H7 (cell line): ENCODE measurements around the gene GALM. TPM values are rescaled to one million over a fixed set of nuclear protein-coding genes. Genes with fewer than 3 reads are reported as not detected.
"Not testable (repeated sequence)": the region's sequence is repeated elsewhere in the genome, so short reads cannot be mapped to it uniquely, and the experiment has no call there.

Experiments
- DNase-seq: peaks from one replicate; pipeline ENCODE4 v3.0.0; 2012
- H3K27me3 ChIP-seq: 2 replicates; pipeline ENCODE4 v1.6.0; 2011; ENCODE audit warnings: mild to moderate bottlenecking, low read length; ENCODE audit not compliant: control insufficient read depth, insufficient read depth
- H3K36me3 ChIP-seq: replicated peaks from 2 replicates; pipeline ENCODE4 v1.5.1; 2011; ENCODE audit warnings: low read length; ENCODE audit not compliant: control insufficient read depth, insufficient read depth
- H3K4me3 ChIP-seq: 2 replicates; pipeline ENCODE4 v1.5.1; 2011; ENCODE audit warnings: low read depth, mild to moderate bottlenecking, control low read depth, low read length, moderate library complexity; ENCODE audit not compliant: insufficient read depth
- total RNA-seq: library from RNA; depleted of rRNA; stranded (reverse); fragments of >200 nt; shearing (Covaris generic); gene quantifications from 2 replicates; pipeline ENCODE4 v1.2.3, GENCODE V29; 2014

GALM gene
- total RNA-seq, 1 experiment from 2014 or later = 25.9 TPM

- no peak for DNase-seq
- Histone ChIP-seq H3K36me3 (no peaks in the 10 kb centered on the region), H3K27me3 (no peaks in the 10 kb centered on the region), H3K4me3 (no peak overlapping the region)
These were observed 10.5 kb upstream of the GALM start for GRCh38 chr2:38655441-38655840.

DNA sequence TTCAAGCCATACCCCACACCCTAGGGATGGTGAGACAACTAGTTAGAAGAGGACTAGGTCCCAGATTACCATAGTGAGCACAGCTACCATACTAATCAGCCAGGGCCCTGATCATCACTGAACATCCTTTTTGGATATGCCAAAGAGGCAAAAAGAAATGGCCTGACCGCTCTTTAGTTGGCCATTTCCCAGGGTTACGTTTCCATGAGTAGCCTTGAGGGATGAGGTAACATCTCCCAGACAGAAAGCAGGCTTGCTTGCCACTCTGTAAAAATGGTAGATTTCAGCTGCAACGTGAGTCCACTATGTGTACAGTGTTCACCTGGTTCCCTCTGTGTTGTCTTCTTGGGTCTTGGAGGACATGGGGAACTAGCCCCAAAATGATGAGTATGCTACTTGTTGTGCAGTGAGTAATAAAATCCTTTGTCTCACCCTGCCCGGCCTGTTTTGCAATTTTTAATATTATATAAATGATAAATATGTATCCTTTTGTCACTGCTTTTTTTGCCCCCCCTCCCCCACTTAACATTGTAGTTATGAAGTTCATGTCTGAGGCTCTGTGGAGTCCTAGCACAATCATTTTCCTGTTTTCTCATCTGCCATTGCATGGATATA lies 8.9 kb upstream of the GALM start:
- Histone ChIP-seq H3K4me3 (no peak overlapping the region), H3K36me3 (no peaks in the 10 kb centered on the region), H3K27me3 (no peaks in the 10 kb centered on the region)
- no peak for DNase-seq

DNA sequence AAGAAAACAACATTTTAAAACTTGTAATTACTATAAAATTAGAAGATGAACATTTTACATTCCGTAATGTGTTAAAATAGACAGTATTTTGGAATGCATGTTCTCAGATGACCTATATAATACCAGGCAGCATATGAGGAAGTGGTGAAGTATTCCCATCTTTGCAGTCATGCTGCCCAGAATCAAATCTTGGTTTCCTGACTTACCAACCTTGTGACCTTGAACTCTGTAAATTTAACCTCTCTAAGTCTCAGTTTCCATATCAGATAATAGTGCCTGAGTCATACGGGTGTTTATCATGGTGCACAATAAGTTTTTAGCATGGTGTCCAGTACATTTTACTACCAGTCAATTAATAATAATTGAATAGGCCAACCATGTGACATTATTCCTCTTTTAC lies 7.3 kb upstream of the GALM start:
- H3K36me3 ChIP-seq = no peaks in the 10 kb centered on the region

DNA sequence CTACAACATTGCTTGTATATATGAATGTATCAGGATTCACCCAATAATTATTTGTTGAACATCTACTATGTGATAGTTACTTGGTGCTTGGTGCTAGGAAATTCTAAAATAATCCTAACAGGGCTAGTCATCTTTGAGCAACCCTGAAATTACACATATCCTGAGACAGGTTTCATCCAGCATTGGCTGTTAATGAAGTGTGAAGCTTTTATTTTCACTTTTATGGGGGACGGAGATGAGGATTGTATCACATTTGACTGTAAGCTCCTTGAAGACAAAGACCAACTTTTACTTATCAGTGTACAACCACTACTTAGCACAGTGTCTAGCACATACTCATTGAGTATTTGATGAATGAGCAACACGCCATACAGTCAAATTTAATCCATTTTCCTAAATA lies 6.8 kb upstream of the GALM start:
- no peaks in the 10 kb centered on the region for H3K27me3 ChIP-seq
- H3K4me3 ChIP-seq = no peak overlapping the region
- DNase-seq = no peak
- no peaks in the 10 kb centered on the region for H3K36me3 ChIP-seq

More for the DNA sequence above, 7.3 kb upstream of the GALM start:
- Histone ChIP-seq H3K4me3 (no peak overlapping the region), H3K27me3 (no peaks in the 10 kb centered on the region)
- DNase-seq = no peak

DNA sequence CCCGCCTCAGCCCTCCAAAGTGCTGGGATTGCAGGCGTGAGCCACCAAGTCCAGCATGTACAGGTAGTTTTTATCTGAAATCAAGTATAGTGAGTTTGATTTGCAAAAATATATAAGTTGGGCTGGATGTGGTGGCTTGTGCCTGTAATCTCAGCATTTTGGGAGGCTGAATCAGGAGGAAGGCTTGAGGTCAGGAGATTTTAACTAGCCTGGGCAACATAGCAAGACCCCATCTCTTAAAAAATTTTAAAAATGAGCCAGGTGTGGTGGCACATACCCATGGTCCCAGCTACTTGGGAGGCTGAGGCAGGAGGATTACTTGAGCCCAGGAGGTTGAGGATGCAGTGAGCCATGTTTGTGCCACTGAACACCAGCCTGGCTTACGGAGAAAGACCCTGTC lies 5.6 kb upstream of the GALM start:
- no peak overlapping the region for H3K4me3 ChIP-seq
- H3K27me3 ChIP-seq = no peaks in the 10 kb centered on the region
- H3K36me3 ChIP-seq = no peaks in the 10 kb centered on the region
- DNase-seq = no peak

GRCh38 chr2:38661306-38661705 lies 4.6 kb upstream of the GALM start:
- no peaks in the 10 kb centered on the region for H3K27me3 ChIP-seq
- no peak overlapping the region for H3K4me3 ChIP-seq
- H3K36me3 ChIP-seq = no peaks in the 10 kb centered on the region
- no peak for DNase-seq

GRCh38 chr2:38666556-38666910 lies 619 bp downstream of the GALM start:
- Histone ChIP-seq H3K4me3 (peak overlapping the region; percentile 72), H3K36me3 (no peaks in the 10 kb centered on the region), H3K27me3 (no peaks in the 10 kb centered on the region)
- DNase-seq = peak; percentile 34

GRCh38 chr2:38668092-38668491 lies 2.2 kb downstream of the GALM start:
- no peak for DNase-seq
- no peaks in the 10 kb centered on the region for H3K36me3 ChIP-seq
- H3K27me3 ChIP-seq = no peaks in the 10 kb centered on the region
- no peak overlapping the region for H3K4me3 ChIP-seq

DNA sequence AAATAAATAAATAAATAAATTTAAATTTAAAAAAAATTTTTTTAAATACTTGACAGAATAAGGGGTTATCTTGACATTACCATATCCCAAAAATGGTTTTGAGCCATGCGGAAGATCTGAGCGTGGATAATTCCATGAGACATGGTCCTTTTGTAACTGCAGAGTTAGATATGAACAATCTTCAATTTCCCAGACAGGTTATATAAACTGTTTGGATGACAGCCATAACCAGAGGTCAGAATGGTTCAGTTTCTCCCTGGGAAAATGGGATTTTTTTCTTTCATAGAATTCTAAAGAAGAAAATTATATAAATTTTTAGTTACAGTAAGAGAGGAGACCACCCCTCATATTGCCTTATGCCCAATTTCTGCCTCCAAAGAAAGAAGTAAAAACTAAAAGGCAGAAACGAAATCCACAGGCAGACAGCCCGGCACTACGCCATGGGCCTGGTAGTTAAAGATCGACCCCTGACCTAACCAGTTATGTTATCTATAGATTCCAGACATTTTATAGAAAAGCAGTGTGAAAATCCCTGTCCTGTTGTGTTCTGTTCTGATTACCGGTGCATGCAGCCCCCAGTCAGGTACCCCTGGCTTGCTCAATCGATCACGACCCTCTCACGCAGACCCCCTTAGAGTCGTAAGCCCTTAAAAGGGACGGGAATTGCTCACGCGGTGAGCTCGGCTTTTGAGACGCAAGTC lies 3.0 kb downstream of the GALM start:
- Histone ChIP-seq H3K36me3 (no peaks in the 10 kb centered on the region), H3K27me3 (no peaks in the 10 kb centered on the region), H3K4me3 (no peak overlapping the region)
- DNase-seq = no peak

DNA sequence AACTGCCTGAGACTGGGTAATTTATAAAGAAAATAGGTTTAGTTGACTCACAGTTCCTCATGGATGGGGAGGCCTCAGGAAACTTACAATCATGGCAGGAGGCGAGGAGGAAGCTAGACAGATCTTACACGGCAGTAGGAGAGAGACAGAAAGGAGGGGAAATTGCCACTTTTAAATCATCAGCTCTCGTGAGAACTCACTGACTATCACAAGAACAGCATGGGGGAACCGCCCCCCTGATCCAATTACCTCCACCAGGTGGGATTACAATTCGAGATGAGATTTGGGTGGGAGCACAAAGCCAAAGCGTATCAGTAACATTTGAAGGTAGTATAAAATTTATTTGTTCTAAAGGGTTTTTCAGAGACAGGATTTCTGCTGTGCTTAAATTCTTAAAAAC lies 5.4 kb downstream of the GALM start:
- Histone ChIP-seq H3K4me3 (no peak overlapping the region), H3K36me3 (0 out of 2 replicates have a peak, but pooled peaks cover 1% of the 10 kb centered on the region), H3K27me3 (no peaks in the 10 kb centered on the region)
- DNase-seq = no peak

DNA sequence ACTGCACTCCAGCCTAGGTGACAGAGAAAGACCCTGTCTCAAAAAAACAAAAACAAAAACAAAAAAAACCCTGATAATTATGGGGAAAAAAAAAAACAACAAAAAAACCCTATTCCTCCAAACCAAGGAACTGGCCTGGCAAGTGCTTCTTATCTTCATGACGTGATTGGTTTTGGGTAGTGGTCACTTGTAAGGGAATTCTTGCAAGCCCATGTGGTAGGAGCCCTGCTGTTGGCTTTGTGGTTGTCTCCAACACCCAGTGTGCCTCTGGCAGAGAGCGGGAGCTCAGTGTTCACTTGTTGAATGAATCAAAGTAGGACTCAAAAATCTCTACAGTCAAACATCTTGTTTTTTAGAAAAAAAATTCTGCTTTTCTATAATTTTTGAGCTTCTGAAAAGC lies 6.0 kb downstream of the GALM start:
- Histone ChIP-seq H3K36me3 (peaks cover 3% of the 10 kb centered on the region; the same call in 1 of the 2 replicates), H3K27me3 (no peaks in the 10 kb centered on the region), H3K4me3 (no peak overlapping the region)
- no peak for DNase-seq

- no peak overlapping the region for H3K4me3 ChIP-seq
- H3K36me3 ChIP-seq = peaks cover 4% of the 10 kb centered on the region
- DNase-seq = no peak
- no peaks in the 10 kb centered on the region for H3K27me3 ChIP-seq
These were observed 6.8 kb downstream of the GALM start for GRCh38 chr2:38672445-38673391.

DNA sequence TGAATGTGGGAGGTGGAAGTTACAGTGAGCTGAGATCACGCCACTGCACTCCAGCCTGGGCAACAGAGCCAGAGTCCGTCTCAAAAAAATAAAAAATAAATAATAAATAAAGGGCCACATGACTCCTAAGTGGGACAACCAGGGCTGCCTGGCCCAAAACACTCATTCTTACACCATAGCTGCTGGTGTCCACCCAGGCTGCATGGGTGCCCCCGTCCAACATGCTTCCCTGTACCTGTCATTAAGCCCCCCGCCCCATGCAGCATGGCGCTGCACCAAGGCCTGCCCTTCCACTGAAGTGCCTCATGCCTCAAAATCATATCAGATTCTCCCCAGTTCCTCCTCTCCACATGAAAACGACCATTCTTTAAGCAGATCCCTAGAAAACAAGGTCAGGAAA lies 10.8 kb downstream of the GALM start:
- no peaks in the 10 kb centered on the region for H3K27me3 ChIP-seq
- no peak for DNase-seq
- H3K4me3 ChIP-seq = no peak overlapping the region
- peaks cover 10% of the 10 kb centered on the region for H3K36me3 ChIP-seq

DNA sequence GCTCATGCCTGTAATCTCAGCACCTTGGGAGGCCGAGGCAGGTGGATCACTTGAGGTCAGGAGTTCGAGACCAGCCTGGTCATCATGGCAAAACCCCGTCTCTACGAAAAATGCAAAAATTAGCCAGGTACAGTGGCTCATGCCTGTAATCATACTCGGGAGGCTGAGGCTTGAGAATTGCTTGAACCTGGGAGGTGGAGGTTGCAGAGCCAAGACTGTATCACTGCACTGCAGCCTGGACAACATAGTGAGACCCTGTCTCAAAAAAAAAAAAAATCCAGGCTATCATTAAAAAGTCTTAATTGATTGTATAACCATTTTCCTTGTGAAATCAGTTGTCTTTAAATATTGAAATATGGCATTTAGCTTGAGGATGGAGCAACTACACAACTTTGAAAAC lies 15.0 kb downstream of the GALM start:
- not testable (repeated sequence) for DNase-seq

More for the DNA sequence above, 15.0 kb downstream of the GALM start:
- not testable (repeated sequence) for H3K36me3 ChIP-seq, H3K27me3 ChIP-seq, H3K4me3 ChIP-seq
